GM19463 (cell line): ENCODE data around the gene LARP4B.
A peak's percentile ranks its signal among the peaks of the same experiment; 100 is the strongest.

Experiments
- ATAC-seq: cut with Tn5 transposase; IDR thresholded peaks from one replicate; pipeline ENCODE4 v1.9.1; 2021; ENCODE audit warnings: mild to moderate bottlenecking, moderate library complexity; ENCODE audit not compliant: unreplicated experiment

Gene LARP4B

GRCh38 chr10:931326-932318 lies at the start of gene LARP4B:
Gene LARP4B (minus strand): TSS chr10:931705. CDS start chr10:885721, 45,984 bp downstream.
- ATAC-seq = peak; percentile 91

DNA sequence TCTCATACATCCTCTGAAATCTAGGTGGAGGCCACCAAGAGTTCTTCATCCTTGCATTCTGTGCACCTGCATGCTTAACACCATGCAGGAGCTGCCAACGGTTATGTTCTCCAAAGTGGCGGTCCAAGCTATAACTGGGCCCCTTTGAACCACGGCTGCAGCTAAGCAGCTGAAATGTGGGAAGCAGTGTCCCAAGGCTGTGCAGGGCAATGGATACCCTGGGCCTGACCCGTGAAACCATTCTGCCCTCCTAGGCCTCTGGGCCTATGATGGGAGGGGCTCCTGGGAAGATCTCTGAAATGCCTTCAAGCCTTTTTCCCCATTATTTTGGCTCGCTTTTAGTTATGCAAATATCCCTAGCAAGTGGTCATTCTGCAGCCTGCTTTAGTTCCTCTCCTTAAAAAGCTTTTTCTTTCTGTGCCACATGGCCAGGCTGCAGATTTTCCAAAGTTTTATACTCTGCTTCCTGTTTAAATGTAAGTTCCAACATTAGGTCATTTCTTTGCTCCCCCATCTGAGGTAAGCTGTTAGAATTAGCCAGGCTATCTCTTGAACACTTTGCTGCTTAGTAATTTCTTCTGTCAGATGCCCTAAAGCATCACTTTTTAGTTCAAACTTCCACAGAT lies 49.1 kb upstream of the LARP4B start:
- ATAC-seq = no peak

DNA sequence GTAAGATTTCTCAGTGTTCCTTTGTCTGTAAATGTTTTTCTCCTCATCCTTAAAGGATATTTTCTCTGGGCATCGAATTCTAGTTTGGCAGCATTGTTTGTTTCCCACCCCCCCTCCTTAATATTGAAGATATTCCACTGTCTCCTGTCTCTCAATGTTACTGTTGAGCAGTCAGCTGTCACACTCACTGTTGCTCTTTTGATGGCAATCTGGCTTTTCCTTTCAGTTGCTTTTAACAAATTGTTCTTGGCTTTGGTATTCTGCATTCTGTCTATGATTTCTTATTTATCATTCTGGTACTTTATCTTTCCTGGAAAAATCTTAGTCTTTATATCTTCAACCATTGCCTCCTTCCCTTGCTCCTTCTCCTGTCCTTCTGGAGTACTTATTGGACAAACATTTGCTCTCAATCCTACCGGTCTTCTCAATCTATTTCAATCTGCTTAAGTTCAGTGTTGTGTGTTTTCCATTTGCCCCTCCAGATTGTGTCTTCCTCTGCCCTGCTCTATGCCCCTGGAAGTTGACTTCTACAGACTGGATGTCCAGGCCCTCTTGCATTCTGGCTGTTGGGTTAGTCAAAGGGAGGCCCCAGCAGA lies 47.4 kb upstream of the LARP4B start:
- no peak for ATAC-seq

GRCh38 chr10:976316-976715 lies 44.8 kb upstream of the LARP4B start:
- no peak for ATAC-seq

GRCh38 chr10:974785-975074 lies 43.2 kb upstream of the LARP4B start:
- ATAC-seq = no peak

GRCh38 chr10:974038-974784 lies 42.7 kb upstream of the LARP4B start:
- peak; percentile 59 for ATAC-seq

- no peak for ATAC-seq
Observed at GRCh38 chr10:972763-973162, 41.3 kb upstream of the LARP4B start.

DNA sequence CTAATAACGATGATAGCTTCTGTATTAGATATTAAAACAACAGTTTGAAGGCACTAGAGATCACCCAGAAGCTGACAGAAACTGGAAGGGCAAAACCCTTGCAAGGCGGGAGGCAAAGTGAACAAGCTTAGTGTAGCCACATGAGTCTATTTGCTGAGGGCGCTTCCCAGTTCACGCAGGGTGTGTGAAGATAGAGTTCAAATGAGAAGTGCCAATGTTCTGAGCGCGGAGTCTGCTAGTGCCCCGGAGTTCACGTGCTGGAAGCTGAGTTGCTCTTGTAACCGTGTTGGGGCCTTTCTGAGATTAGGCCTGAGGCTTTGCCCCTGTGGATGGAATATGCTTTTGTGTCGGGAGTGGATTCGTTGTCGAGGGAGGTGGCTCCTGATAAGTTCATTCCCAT lies 40.1 kb upstream of the LARP4B start:
- ATAC-seq = no peak

- ATAC-seq = no peak
Observed at GRCh38 chr10:971150-971542, 39.6 kb upstream of the LARP4B start.

DNA sequence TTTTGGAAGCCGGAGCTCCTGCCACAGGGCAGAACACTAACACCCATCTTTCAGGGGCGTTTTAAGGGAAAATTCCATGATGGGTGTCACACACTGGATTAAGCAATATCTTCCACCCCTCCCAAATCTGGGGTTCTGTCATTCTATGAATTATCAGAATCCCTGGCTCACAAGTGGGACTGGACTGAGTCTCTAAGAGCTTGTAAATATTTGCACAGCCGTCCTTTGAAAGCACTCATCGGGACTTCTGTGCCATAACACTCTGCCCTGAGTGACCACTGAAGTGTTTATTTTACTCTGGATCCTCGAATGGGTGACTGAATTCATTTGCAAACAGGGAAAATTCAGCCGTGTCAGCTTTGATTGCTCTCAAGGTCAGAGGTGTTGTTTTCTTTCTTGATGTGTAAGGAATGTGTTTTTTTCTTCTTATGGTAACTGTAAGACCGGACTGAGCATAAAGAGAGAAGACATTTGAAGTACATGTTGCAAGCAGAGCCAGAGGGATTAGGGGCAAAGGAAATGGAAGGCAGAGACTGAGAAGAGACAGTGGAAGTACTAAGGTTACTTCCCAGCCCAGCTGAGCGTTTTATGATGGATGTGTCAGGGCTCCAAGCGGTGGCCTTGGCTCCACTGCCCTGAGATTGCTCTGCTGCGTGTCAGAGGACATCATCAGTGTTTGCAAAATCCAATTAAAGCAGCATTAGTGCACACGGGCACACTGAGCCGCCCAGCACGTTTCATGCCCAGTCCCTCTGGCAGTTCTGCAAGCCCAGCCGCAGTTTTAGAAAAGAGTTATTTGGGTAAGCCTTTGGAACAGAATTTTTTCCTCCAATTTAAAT lies 39.0 kb upstream of the LARP4B start:
- ATAC-seq = no peak

DNA sequence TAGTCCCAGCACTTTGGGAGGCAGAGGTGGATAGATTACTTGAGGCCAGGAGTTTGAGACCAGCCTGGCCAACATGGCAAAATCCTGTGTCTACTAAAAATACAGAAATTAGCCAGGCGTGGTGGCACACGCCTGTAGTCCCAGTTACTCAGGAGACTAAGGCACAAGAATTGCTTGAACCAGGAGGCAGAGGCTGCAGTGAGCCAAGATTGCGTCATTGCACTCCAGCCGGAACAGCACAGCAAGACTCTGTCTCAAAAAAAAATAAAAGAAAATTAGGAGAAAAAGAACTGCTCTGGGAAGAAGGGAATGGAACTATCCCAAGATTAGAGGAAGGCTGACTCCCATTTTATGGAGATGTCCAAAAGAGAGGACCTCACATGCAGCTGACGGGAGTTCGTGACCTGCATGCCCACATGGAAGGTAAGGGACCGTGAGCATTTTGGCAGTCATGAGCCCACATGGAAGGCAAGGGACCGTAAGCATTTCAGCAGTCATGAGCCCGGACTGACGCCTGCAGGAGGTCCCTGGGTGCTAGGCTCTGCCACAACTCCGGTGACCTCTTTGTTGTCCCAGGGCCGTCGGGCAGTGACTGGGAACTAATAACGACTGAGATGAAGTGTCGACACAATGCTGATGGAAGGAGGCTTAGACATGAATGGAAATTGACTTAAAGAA lies 38.1 kb upstream of the LARP4B start:
- no peak for ATAC-seq

- ATAC-seq = no peak
Observed at GRCh38 chr10:968546-969199, 37.2 kb upstream of the LARP4B start.

DNA sequence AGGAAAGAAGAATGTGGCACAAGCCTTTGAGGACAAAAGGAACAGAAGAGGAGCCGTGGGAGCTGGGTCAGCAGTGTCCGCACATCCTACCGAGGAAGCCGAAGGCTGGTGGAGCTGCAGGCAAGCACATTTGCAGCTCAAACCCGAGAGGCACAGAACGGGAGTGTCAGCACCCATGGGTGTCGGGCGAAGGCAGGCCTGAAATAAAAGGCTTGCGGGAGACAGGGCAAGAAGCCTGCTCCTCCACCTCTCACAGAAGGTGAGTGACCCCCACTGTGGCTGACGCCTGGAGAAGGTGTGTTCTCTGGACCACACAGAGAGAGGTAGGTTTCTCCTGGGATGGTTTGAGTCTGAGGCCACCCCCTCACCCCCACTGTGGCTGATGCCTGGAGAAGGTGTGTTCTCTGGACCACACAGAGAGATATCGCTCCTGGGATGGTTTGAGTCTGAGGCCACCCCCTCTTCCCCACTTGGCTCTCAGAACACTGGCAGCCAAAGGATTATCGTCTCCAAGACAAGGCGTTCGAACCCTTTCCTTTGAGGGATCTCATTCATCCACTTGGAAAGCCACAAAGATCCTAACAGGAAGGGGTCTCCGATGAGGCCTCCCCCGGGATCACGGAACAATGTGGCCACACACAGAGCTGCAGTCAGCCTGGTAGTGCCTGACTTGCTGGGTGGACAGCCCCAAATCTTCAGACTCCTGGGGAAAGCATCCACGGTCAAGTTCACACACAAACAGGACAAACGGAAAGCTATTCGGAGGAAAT lies 35.1 kb upstream of the LARP4B start:
- ATAC-seq = no peak

DNA sequence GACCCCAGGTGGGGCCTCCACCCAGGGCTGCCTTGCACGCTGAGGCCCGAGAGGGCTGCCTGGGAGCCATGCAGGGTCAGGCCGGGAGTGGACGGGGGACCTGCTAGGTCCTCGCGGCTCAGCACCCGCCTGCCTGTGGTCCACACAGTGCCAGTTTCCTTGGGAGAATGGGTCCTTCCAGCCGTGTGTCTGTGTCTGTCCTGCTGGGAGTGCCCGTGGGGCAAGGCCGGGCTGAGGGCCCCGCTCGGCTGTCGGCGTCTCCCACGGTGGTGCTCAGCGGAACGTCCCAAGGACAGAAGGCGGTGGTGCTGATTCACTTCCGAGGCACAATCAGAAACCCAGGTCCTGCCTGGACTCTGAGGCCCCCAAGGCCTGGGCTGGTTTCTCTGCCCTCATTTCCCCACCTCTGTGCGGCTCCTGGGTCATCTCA lies 33.5 kb upstream of the LARP4B start:
- ATAC-seq = no peak

GRCh38 chr10:964321-964987 lies 32.9 kb upstream of the LARP4B start:
- ATAC-seq = no peak

GRCh38 chr10:963655-964054 lies 32.1 kb upstream of the LARP4B start:
- ATAC-seq = no peak

GRCh38 chr10:963186-963585 lies 31.7 kb upstream of the LARP4B start:
- ATAC-seq = no peak

DNA sequence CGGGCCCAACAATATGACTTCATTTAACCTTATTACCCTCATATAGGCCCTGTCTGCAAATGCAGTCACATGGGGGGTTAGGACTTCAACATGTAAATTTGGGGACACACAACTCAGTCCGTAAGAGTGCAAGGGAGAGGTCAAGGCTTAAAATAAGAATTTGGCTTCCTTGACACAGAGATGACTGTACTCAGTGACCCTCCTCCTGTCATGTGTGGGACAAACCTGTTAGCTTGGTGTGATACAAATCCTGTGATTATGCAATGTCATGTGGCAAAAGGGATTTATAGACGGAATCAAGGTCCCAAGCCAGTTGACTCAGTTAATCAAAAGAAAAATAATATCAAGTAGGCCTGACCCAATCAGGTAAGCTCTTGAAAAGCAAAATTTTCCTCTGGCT lies 30.8 kb upstream of the LARP4B start:
- ATAC-seq = no peak
